GM18498 (cell line): Measurements from ENCODE around the gene CTSO.

Experiments used
- ATAC-seq: cut with Tn5 transposase; IDR thresholded peaks from one replicate; pipeline ENCODE4 v1.9.1; 2021; ENCODE audit warnings: mild to moderate bottlenecking, moderate library complexity; ENCODE audit not compliant: unreplicated experiment

The CTSO gene

GRCh38 chr4:155953151-155954117, at the start of gene CTSO:
Gene CTSO (minus strand): TSS chr4:155953866. CDS start chr4:155953847, 19 bp downstream.
- ATAC-seq, result peak; percentile 96

GRCh38 chr4:156000491-156000890, 46.8 kb upstream of the CTSO start:
- no peak for ATAC-seq

GRCh38 chr4:155999725-156000124, 46.1 kb upstream of the CTSO start:
- ATAC-seq, result no peak

GRCh38 chr4:155995069-155995468, 41.4 kb upstream of the CTSO start:
- no peak for ATAC-seq

GRCh38 chr4:155984106-155984797, 30.6 kb upstream of the CTSO start:
- ATAC-seq, result no peak

- ATAC-seq, result no peak
Measured at GRCh38 chr4:155982736-155983385, 29.2 kb upstream of the CTSO start.

GRCh38 chr4:155978810-155979209, 25.1 kb upstream of the CTSO start:
- ATAC-seq, result no peak

GRCh38 chr4:155975511-155975910, 21.8 kb upstream of the CTSO start:
- no peak for ATAC-seq

- ATAC-seq, result no peak
Measured at GRCh38 chr4:155974996-155975395, 21.3 kb upstream of the CTSO start.

- peak; percentile 97 for ATAC-seq
Measured at GRCh38 chr4:155974476-155974749, 20.7 kb upstream of the CTSO start.

GRCh38 chr4:155973639-155974475, 20.2 kb upstream of the CTSO start:
- ATAC-seq, result peak; percentile 24

GRCh38 chr4:155972098-155972497, 18.4 kb upstream of the CTSO start:
- ATAC-seq, result peak; percentile 46

- no peak for ATAC-seq
Measured at GRCh38 chr4:155966731-155967395, 13.2 kb upstream of the CTSO start.

- ATAC-seq, result no peak
Measured at GRCh38 chr4:155966171-155966570, 12.5 kb upstream of the CTSO start.

GRCh38 chr4:155964016-155964891, 10.6 kb upstream of the CTSO start:
- no peak for ATAC-seq

GRCh38 chr4:155962767-155963166, 9.1 kb upstream of the CTSO start:
- no peak for ATAC-seq

GRCh38 chr4:155961575-155961974, 7.9 kb upstream of the CTSO start:
- no peak for ATAC-seq

- ATAC-seq, result no peak
Measured at GRCh38 chr4:155960522-155960921, 6.9 kb upstream of the CTSO start.

- ATAC-seq, result no peak
Measured at GRCh38 chr4:155959417-155959816, 5.8 kb upstream of the CTSO start.
